Liver (tissue), 9 donors: ENCODE data around the gene SIX1. TPM values are rescaled to one million over a fixed set of nuclear protein-coding genes. Genes with fewer than 3 reads are reported as not detected.

ENCODE experiments used
- DNase-seq: peaks from one replicate; pipeline ENCODE4 v3.0.0-alpha.2; 2017; ENCODE audit warnings: low spot score
- H3K27ac ChIP-seq, 2 donors: one replicate each; pipeline ENCODE4 v1.7.0; 2013; ENCODE audit warnings: inconsistent platforms in 2 of 2, low read length in 2 of 2, control low read depth in 1 of 2, low read depth in 1 of 2, mild to moderate bottlenecking in 1 of 2
- H3K27me3 ChIP-seq, 4 donors: one replicate each; pipeline versions ENCODE4 v1.6.1 to v1.7.0; 2013; ENCODE audit warnings: low read length in 3 of 4, inconsistent platforms in 1 of 4, mild to moderate bottlenecking in 1 of 4, moderate library complexity in 1 of 4; ENCODE audit not compliant: control insufficient read depth in 4 of 4, insufficient read depth in 4 of 4
- H3K36me3 ChIP-seq, 4 donors: one replicate each; pipeline versions ENCODE4 v1.6.1 to v1.7.0; 2013; ENCODE audit warnings: low read length in 3 of 4, mild to moderate bottlenecking in 3 of 4, low read depth in 1 of 4, moderate library complexity in 1 of 4; ENCODE audit not compliant: control insufficient read depth in 4 of 4, insufficient read depth in 3 of 4
- H3K4me1 ChIP-seq, 4 donors: one replicate each; pipeline versions ENCODE4 v1.6.1 to v1.7.0; 2013; ENCODE audit warnings: low read length in 3 of 4, mild to moderate bottlenecking in 3 of 4, moderate library complexity in 1 of 4; ENCODE audit not compliant: control insufficient read depth in 4 of 4, insufficient read depth in 4 of 4
- H3K4me3 ChIP-seq, 3 donors: one replicate each; pipeline versions ENCODE4 v1.6.1 to v1.7.0; 2013; ENCODE audit warnings: low read length in 3 of 3, control low read depth in 1 of 3, low read depth in 1 of 3, mild to moderate bottlenecking in 1 of 3
- H3K9ac ChIP-seq, 2 donors: one replicate each; pipeline ENCODE4 v1.7.0; 2013; ENCODE audit warnings: low read length in 2 of 2, mild to moderate bottlenecking in 2 of 2, moderate library complexity in 2 of 2, control low read depth in 1 of 2, low read depth in 1 of 2
- H3K9me3 ChIP-seq, 4 donors: one replicate each; pipeline versions ENCODE4 v1.6.1 to v1.7.0; 2013; ENCODE audit warnings: low read length in 3 of 4; ENCODE audit not compliant: control insufficient read depth in 4 of 4
- ATF3 ChIP-seq: IDR thresholded peaks from 2 replicates; pipeline ENCODE4 v1.6.1; 2016; ENCODE audit warnings: antibody characterized with exemption
- CTCF ChIP-seq: fragments of 150-350 bp; IDR thresholded peaks from 2 replicates; pipeline ENCODE4 v1.5.1; 2017; ENCODE audit warnings: improper control_type of control experiment, low read depth, low read length; ENCODE audit not compliant: missing input control
- FOXA1 ChIP-seq: IDR thresholded peaks from 2 replicates; pipeline ENCODE4 v1.6.1; 2016; ENCODE audit warnings: antibody characterized with exemption
- FOXA2 ChIP-seq: IDR thresholded peaks from 2 replicates; pipeline ENCODE4 v1.6.1; 2016; ENCODE audit warnings: antibody characterized with exemption
- GABPA ChIP-seq, 2 donors: IDR thresholded peaks in 1 of 2; conservative IDR thresholded peaks in 1 of 2; 2 replicates each; pipeline ENCODE4 v1.6.1; 2016; ENCODE audit warnings: antibody characterized with exemption in 2 of 2, mild to moderate bottlenecking in 1 of 2, moderate library complexity in 1 of 2
- HNF4A ChIP-seq, 2 donors: conservative IDR thresholded peaks; 2 replicates each; pipeline ENCODE4 v1.6.1; 2016; ENCODE audit warnings: antibody characterized with exemption in 2 of 2, mild to moderate bottlenecking in 2 of 2
- JUND ChIP-seq, 2 donors: IDR thresholded peaks; 2 replicates each; pipeline ENCODE4 v1.6.1; 2016; ENCODE audit warnings: antibody characterized with exemption in 2 of 2
- MAX ChIP-seq: IDR thresholded peaks from 2 replicates; pipeline ENCODE4 v1.6.1; 2016; ENCODE audit warnings: antibody characterized with exemption
- RAD21 ChIP-seq, 2 donors: IDR thresholded peaks; 2 replicates each; pipeline ENCODE4 v1.6.1; 2016; ENCODE audit warnings: antibody characterized with exemption in 2 of 2, mild to moderate bottlenecking in 2 of 2
- REST ChIP-seq: IDR thresholded peaks from 2 replicates; pipeline ENCODE4 v1.6.1; 2016; ENCODE audit warnings: antibody characterized with exemption, mild to moderate bottlenecking
- RXRA ChIP-seq, 2 donors: IDR thresholded peaks; 2 replicates each; pipeline ENCODE4 v1.6.1; 2017 to 2018; ENCODE audit warnings: antibody characterized with exemption in 2 of 2, mild to moderate bottlenecking in 1 of 2
- SP1 ChIP-seq: IDR thresholded peaks from 2 replicates; pipeline ENCODE4 v1.6.1; 2018; ENCODE audit warnings: antibody characterized with exemption, mild to moderate bottlenecking
- TAF1 ChIP-seq: conservative IDR thresholded peaks from 2 replicates; pipeline ENCODE4 v1.6.1; 2016; ENCODE audit warnings: antibody characterized with exemption, mild to moderate bottlenecking
- YY1 ChIP-seq: IDR thresholded peaks from 2 replicates; pipeline ENCODE4 v1.6.1; 2016; ENCODE audit warnings: antibody characterized with exemption, mild to moderate bottlenecking
- ZBTB33 ChIP-seq: IDR thresholded peaks from 2 replicates; pipeline ENCODE4 v1.6.1; 2016; ENCODE audit warnings: antibody characterized with exemption
- WGBS: extraction: QIAGEN DNeasy Blood & Tissue Kit; methylation state at CpG from one replicate; pipeline ENCODE4 v1.1.7; 2013; 5-methylcytosine and 5-hydroxymethylcytosine counted together
- polyA plus RNA-seq, 2 donors: library from polyadenylated mRNA; stranded (reverse) in 1 of 2; unstranded in 1 of 2; fragments of 200-250 nt in 1 of 2; fragments of >200 nt in 1 of 2; fragmentation: Nextera tagmentation in 1 of 2; extraction: Ambion mirVana in 1 of 2; gene quantifications; one replicate each; pipeline versions ENCODE4 v1.2.1 to v1.2.3, GENCODE V29; 2013 to 2015
- total RNA-seq, 2 donors: library from RNA; depleted of rRNA; stranded (reverse); fragments of >200 nt; gene quantifications; one replicate each; pipeline ENCODE4 v1.2.3, GENCODE V29; 2014
- donor health status: healthy.
- donor health status: healthy.
- donor health status: healthy.
- donor health status: healthy.
- donor health status: healthy.

SIX1 gene
- total and polyA plus RNA-seq, 4 donors = not detected

GRCh38 chr14:60644666-60645065, 4.6 kb downstream of the SIX1 start:
- TF ChIP-seq ZBTB33 = no peak
- no peak for TF ChIP-seq JUND (IDR thresholded peaks at IDR 0.05)
- no peak for TF ChIP-seq YY1
- TF ChIP-seq HNF4A (conservative IDR thresholded peaks at IDR 0.05) = no peak
- no peak for TF ChIP-seq GABPA (IDR thresholded peaks at IDR 0.05 in 1 of 2, conservative IDR thresholded peaks at IDR 0.05 in 1 of 2)
- TF ChIP-seq FOXA2 = no peak
- no peak for TF ChIP-seq ATF3
- no peak for TF ChIP-seq RXRA (IDR thresholded peaks at IDR 0.05)
- no peak for TF ChIP-seq MAX
- TF ChIP-seq REST = no peak
- no peak for TF ChIP-seq CTCF
- Histone ChIP-seq H3K4me1 (peaks cover 23 to 42% (median 33%) of the 10 kb centered on the region in 4 donors), H3K36me3 (no peaks in the 10 kb centered on the region), H3K27ac (no peak overlapping the region), H3K9ac (no peak overlapping the region), H3K4me3 (no peak overlapping the region), H3K9me3 (peaks cover 0 to 4% (median 0%) of the 10 kb centered on the region in 4 donors), H3K27me3 (peaks cover 8 to 48% (median 29%) of the 10 kb centered on the region in 4 donors)
- DNase-seq = no peak
- WGBS = 77% methylated on average over 1 of the region's 1 CpG

GRCh38 chr14:60643463-60644314, 5.6 kb downstream of the SIX1 start:
- no peak overlapping the region for H3K4me3 ChIP-seq
- H3K9me3 ChIP-seq = peaks cover 0 to 4% (median 0%) of the 10 kb centered on the region in 4 donors
- no peak overlapping the region for H3K27ac ChIP-seq
- 17% methylated on average over 29 of the region's 29 CpGs for WGBS
- no peaks in the 10 kb centered on the region for H3K36me3 ChIP-seq
- peaks cover 17 to 32% (median 24%) of the 10 kb centered on the region in 4 donors for H3K4me1 ChIP-seq
- no peak overlapping the region for H3K9ac ChIP-seq
- DNase-seq = no peak
- peaks cover 8 to 46% (median 28%) of the 10 kb centered on the region in 4 donors for H3K27me3 ChIP-seq
- TF ChIP-seq RXRA (IDR thresholded peaks at IDR 0.05) = no peak
- no peak for TF ChIP-seq REST
- no peak for TF ChIP-seq TAF1
- TF ChIP-seq RAD21 (IDR thresholded peaks at IDR 0.05) = no peak
- TF ChIP-seq YY1 = no peak
- TF ChIP-seq FOXA1 = no peak
- TF ChIP-seq SP1 = no peak
- TF ChIP-seq CTCF = no peak
